ENCODE data around the gene PLXNA4. TPM values are rescaled to one million over a fixed set of nuclear protein-coding genes. Genes with fewer than 3 reads are reported as not detected.

PLXNA4 gene
- total RNA-seq, 2 donors from 2014 or later: 9.5 to 18.0 TPM

DNA sequence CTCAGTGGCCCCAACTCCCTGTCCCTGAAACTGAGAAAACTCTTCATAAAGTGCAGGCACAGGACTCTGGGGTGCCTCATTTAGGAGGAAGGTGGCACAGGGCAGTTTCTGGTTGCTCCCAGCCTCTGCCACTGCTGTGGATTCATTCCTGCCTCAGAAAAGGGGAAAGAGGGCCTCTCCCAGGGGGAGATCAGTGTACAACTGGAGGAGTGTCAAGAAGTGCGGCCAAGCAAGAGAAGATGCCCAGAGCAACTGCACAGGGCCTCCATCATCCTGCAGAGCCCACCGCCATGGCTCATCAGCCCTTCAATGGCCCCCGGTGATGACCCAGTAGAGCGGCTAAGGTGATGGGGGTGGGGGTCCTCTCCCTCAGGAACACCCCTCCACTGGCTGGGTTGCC lies 150.3 kb downstream of the PLXNA4 start:
- TF ChIP-seq, protein P1, sequence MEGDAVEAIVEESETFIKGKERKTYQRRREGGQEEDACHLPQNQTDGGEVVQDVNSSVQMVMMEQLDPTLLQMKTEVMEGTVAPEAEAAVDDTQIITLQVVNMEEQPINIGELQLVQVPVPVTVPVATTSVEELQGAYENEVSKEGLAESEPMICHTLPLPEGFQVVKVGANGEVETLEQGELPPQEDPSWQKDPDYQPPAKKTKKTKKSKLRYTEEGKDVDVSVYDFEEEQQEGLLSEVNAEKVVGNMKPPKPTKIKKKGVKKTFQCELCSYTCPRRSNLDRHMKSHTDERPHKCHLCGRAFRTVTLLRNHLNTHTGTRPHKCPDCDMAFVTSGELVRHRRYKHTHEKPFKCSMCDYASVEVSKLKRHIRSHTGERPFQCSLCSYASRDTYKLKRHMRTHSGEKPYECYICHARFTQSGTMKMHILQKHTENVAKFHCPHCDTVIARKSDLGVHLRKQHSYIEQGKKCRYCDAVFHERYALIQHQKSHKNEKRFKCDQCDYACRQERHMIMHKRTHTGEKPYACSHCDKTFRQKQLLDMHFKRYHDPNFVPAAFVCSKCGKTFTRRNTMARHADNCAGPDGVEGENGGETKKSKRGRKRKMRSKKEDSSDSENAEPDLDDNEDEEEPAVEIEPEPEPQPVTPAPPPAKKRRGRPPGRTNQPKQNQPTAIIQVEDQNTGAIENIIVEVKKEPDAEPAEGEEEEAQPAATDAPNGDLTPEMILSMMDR (IDR thresholded peaks at IDR 0.05): no peak
- no peaks in the 10 kb centered on the region for H3K9me3 ChIP-seq
- H3K36me3 ChIP-seq: no peaks in the 10 kb centered on the region
- no peak for DNase-seq (ENCODE audit: low spot score)
- no peaks in the 10 kb centered on the region for H3K27me3 ChIP-seq
- no peak overlapping the region for H3K4me3 ChIP-seq
- H3K27ac ChIP-seq: no peak overlapping the region
- peaks cover 0 to 30% of the 10 kb centered on the region in 2 donors for H3K4me1 ChIP-seq

DNA sequence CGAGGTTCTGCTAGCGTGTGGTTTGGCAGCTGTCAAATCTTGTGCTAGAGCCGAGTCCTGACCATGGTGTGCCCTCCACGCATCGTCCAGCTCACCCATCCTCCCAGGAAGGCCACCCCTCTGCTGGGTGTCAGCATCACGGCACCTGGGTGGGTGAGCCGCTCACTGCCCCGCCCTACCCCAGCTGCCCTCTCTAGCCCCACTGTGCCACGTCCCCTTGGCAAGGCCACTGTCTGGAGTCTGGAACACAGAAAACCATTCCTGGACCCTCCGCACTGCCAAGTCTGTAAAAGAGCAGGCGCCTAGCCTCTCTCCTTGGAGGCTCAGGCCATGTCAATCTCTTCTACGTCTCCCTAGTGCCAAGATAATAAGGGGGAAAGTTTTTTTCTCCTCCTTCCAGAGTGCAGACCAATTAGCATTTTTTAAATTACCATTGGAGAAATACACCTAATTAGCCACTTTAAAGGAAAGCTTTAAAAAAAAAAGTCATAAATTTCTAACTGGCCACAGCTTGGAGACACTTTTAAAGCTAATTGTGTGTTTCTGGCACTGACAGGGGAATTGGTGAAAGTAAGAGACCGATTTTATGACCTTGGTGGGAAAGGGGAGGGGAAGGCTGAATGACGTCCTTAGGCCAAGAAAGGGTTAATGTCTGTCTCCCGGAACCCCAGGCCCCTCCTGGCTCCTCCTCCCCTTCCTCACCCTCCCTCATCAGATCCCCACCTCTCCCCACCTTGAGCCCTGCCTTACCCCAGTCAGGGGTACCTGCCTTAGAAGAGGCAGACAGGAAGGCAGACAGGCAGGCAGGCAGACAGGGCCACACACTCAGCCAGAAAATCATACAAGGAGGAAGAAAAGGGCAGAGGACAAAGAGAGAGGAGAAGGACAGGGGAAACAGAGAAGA lies 151.2 kb downstream of the PLXNA4 start:
- no peaks in the 10 kb centered on the region for H3K36me3 ChIP-seq
- peaks cover 0 to 25% of the 10 kb centered on the region in 2 donors for H3K4me1 ChIP-seq
- H3K9me3 ChIP-seq: no peaks in the 10 kb centered on the region
- TF ChIP-seq, protein P1 (IDR thresholded peaks at IDR 0.05): no peak
- DNase-seq (ENCODE audit: low spot score): no peak
- no peak overlapping the region for H3K4me3 ChIP-seq
- no peak overlapping the region for H3K27ac ChIP-seq
- H3K27me3 ChIP-seq: no peaks in the 10 kb centered on the region

DNA sequence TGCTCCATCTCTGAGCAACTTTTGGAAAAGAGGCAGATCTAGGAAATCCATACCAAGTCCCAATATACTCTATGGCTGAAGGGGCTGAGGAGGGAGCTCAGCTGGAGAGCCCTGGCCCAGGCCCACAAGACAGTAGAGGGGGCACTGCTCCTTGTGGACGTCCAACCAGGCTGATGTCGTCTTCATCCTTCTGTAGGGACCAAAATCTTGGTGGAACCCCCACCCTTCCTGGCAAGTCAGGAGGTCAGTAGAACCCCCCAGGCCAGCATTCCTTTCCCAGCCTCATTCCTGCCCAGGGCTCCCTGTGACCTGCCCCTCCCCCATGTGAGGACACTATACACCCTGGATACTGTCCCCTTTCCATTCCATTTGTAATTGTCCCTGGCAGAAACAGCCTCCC lies 152.0 kb downstream of the PLXNA4 start:
- Histone ChIP-seq H3K27ac (no peak overlapping the region), H3K4me1 (peaks cover 0 to 33% of the 10 kb centered on the region in 2 donors), H3K36me3 (no peaks in the 10 kb centered on the region), H3K9me3 (no peaks in the 10 kb centered on the region), H3K27me3 (no peaks in the 10 kb centered on the region), H3K4me3 (no peak overlapping the region)
- TF ChIP-seq, protein P1 (IDR thresholded peaks at IDR 0.05): no peak
- DNase-seq (ENCODE audit: low spot score): no peak

DNA sequence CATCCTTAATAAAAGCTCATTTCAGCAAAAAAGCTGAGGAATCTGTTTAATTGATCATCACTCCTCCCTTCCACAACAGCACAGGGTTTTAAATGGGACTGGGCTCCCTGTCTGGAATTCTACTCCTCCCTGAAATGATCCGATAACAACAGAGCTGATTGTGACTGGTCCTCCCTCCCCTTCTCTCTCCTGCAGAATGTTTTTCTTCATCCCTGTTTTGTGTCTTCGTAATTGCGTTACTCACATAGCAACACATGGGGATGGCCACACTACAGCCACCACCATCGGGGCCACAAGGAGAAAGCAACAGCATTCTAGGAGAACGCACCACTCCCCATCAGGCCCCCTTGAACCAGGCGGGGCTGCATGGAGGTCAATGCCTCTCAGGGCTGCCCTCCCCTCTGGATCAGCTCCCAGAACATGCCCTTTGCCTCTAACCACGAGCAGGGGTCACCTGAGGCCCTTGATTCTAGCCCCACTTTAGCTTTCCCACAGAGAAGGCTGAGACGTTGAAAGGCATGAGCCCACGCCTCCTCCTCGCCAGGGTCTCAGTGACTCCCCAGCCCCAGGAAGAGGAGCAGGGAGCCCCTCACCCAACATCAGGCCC lies 152.6 kb downstream of the PLXNA4 start:
- TF ChIP-seq, protein P1 (IDR thresholded peaks at IDR 0.05): no peak
- no peak overlapping the region for H3K27ac ChIP-seq
- peaks cover 0 to 38% of the 10 kb centered on the region in 2 donors for H3K4me1 ChIP-seq
- no peak overlapping the region for H3K4me3 ChIP-seq
- H3K27me3 ChIP-seq: no peaks in the 10 kb centered on the region
- no peaks in the 10 kb centered on the region for H3K36me3 ChIP-seq
- DNase-seq (ENCODE audit: low spot score): no peak
- no peaks in the 10 kb centered on the region for H3K9me3 ChIP-seq

DNA sequence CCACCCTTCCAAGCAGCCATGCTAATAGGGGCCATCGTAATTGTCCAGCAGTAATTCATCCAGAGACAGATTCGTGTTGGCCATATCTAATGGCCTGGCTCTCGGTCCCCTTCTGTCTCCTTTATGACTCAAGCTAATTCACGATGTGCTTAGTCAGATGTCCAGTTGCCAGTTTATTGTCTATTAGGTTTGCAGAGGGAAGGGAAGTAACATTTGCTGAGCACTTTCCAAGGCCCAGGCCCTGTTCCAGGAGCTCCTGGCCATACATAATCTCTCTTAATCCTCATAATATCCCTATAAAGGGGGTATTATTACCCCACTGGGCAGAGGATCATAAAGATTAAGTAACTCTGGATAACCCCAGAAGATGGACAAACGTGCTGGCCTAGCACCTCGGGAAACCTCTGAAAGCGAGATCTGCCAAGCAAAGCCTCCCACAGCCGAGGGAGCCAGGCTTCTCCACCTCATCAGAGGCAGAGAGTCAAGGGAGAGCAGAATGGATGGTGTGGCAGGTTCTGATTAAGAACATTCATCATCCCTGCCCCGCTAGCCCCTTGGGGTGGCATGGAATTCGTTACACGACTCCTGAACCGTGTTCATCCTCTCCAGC lies 153.7 kb downstream of the PLXNA4 start:
- TF ChIP-seq, protein P1 (IDR thresholded peaks at IDR 0.05): no peak
- H3K4me3 ChIP-seq: no peak overlapping the region
- no peaks in the 10 kb centered on the region for H3K27me3 ChIP-seq
- no peaks in the 10 kb centered on the region for H3K36me3 ChIP-seq
- DNase-seq (ENCODE audit: low spot score): no peak
- H3K9me3 ChIP-seq: no peaks in the 10 kb centered on the region
- peak overlapping the region; percentile 5 to 24 for H3K27ac ChIP-seq
- peaks cover 0 to 43% of the 10 kb centered on the region in 2 donors for H3K4me1 ChIP-seq

All from right atrium auricular region (tissue), 2 donors.